D721Med (cell line): ENCODE data around the gene GSC2.

Source experiments
- DNase-seq: peaks from one replicate; pipeline ENCODE4 v3.0.0; 2011; ENCODE audit warnings: low spot score; ENCODE audit not compliant: insufficient read length
- FAIRE-seq: peaks from 2 replicates; lab custom pipeline; 2011; peaks lifted over from hg19 to GRCh38; lab: Jason Lieb, UNC
- CTCF ChIP-seq: IDR thresholded peaks from 2 replicates; pipeline ENCODE4 v1.5.1; 2012; ENCODE audit warnings: mild to moderate bottlenecking, control low read depth; ENCODE audit not compliant: insufficient read depth; ENCODE audit errors: missing control alignments

Gene GSC2

GRCh38 chr22:19129871-19130270 lies 20.2 kb downstream of the GSC2 start:
- DNase-seq = no peak
- TF ChIP-seq CTCF = no peak
- no peak for FAIRE-seq

GRCh38 chr22:19128946-19129727 lies 21.0 kb downstream of the GSC2 start:
- no peak for FAIRE-seq

GRCh38 chr22:19128009-19128401 lies 22.1 kb downstream of the GSC2 start:
- DNase-seq = no peak
- FAIRE-seq = no peak
- TF ChIP-seq CTCF = no peak

More at GRCh38 chr22:19128946-19129727, 21.0 kb downstream of the GSC2 start:
- TF ChIP-seq CTCF = no peak
- no peak for DNase-seq

GRCh38 chr22:19127329-19128008 lies 22.6 kb downstream of the GSC2 start:
- DNase-seq (no peak), FAIRE-seq (no peak)
- no peak for TF ChIP-seq CTCF

DNA sequence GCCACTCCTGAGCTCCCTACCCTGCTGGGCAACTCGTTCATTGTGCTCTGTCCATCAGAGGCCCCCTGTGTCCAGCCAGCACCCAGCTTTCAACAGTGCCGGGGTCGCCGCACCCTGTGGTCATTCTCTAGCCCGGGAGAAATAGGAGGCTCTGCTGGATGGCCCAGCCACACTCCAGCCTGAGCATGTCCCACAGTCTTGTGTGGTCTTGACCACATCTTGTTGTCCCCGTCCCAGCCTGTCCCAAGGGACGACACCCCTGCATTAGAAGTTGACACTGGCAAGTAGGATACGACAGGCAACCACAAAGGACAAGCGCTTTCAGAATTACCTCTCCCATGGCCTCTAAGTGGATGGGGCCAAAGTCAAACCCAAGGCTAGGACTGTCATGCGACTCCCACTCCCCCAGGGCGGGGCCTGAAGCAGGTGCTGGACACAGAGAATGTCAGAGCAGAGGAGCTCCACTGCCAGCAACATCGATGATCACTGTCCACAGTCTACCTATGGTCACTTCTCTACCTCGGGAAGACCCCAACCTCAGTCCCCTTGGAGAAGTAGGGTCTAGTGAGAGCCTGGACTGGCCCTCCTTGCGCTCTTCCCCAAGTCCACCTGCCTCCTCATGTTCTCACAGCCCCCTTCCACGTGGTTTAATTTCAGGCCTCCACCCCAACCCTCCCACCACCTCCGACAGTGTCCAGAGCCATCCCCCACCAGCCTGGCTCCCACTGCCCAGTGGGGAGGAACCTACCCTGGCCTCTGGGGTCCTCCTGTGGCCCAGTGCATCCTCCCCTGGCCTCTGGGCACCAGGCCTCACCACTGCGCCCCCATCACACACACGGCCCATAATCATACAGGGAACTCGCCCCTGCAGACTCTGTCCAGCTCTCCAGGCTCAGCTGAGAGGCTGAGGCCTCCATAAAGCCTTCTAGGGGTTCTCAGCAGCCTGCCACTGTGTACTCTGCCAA lies 23.5 kb downstream of the GSC2 start:
- TF ChIP-seq CTCF = no peak
- DNase-seq (no peak), FAIRE-seq (no peak)

- FAIRE-seq (no peak), DNase-seq (no peak)
- no peak for TF ChIP-seq CTCF
Observed at GRCh38 chr22:19125474-19126308, 24.4 kb downstream of the GSC2 start.
